GM23338 (cell line): ENCODE measurements around the gene C10orf71. TPM values are rescaled to one million over a fixed set of nuclear protein-coding genes. Genes with fewer than 3 reads are reported as not detected.

Source experiments
- ATAC-seq: fragments of 200-7000 bp; cut with Tn5 transposase; 3 replicates; pipeline ENCODE4 v1.9.1; 2020
- DNase-seq: peaks from one replicate; pipeline ENCODE4 v3.0.0-alpha.2; 2015; ENCODE audit warnings: low spot score
- H2AFZ ChIP-seq: fragments of 200-600 bp; sonication (generic); 2 replicates; pipeline ENCODE4 v1.8.0; 2016; ENCODE audit warnings: antibody characterized with exemption, mild to moderate bottlenecking, moderate library complexity
- H3F3A ChIP-seq: fragments of 200-600 bp; sonication (generic); replicated peaks from 2 replicates; pipeline ENCODE4 v1.8.0; 2017; ENCODE audit warnings: antibody characterized with exemption, mixed run types, low read depth
- H3K27ac ChIP-seq: fragments of 200-600 bp; sonication (generic); 2 replicates; pipeline ENCODE4 v1.6.1; 2016; ENCODE audit warnings: low read depth
- H3K27me3 ChIP-seq: fragments of 200-600 bp; sonication (generic); 2 replicates; pipeline ENCODE4 v1.8.0; 2016; ENCODE audit warnings: mild to moderate bottlenecking, mixed run types, moderate library complexity; ENCODE audit not compliant: insufficient read depth
- H3K36me3 ChIP-seq: fragments of 200-600 bp; sonication (generic); 2 replicates; pipeline ENCODE4 v1.8.0; 2016; ENCODE audit warnings: mild to moderate bottlenecking; ENCODE audit not compliant: insufficient read depth
- H3K4me1 ChIP-seq: fragments of 200-600 bp; sonication (generic); 2 replicates; pipeline ENCODE4 v1.8.0; 2016; ENCODE audit warnings: mild to moderate bottlenecking, moderate library complexity; ENCODE audit not compliant: insufficient read depth
- H3K4me2 ChIP-seq: fragments of 200-600 bp; sonication (generic); 2 replicates; pipeline ENCODE4 v1.7.1; 2017; ENCODE audit warnings: mixed run types
- H3K4me3 ChIP-seq: fragments of 200-600 bp; sonication (generic); 2 replicates; pipeline ENCODE4 v1.6.1; 2016; ENCODE audit warnings: mixed run types
- H3K79me2 ChIP-seq: fragments of 200-600 bp; sonication (generic); replicated peaks from 2 replicates; pipeline ENCODE4 v1.8.0; 2017; ENCODE audit warnings: mild to moderate bottlenecking; ENCODE audit not compliant: insufficient read depth
- H3K9me2 ChIP-seq: fragments of 200-600 bp; sonication (generic); 2 replicates; pipeline ENCODE4 v1.8.0; 2017; ENCODE audit not compliant: insufficient read depth
- H4K20me1 ChIP-seq: fragments of 200-600 bp; sonication (generic); replicated peaks from 2 replicates; pipeline ENCODE4 v1.8.0; 2017; ENCODE audit warnings: mild to moderate bottlenecking; ENCODE audit not compliant: insufficient read depth
- H3K27ac Mint-ChIP-seq: 2 replicates; pipeline ENCODE4 v1.8.0; 2020; ENCODE audit warnings: inconsistent platforms, mild to moderate bottlenecking, moderate library complexity, mixed read lengths
- H3K27me3 Mint-ChIP-seq: 3 replicates; pipeline ENCODE4 v1.8.0; 2022; ENCODE audit warnings: low read depth, mild to moderate bottlenecking, moderate library complexity, mixed read lengths, inconsistent platforms; ENCODE audit not compliant: insufficient read depth, poor library complexity
- H3K36me3 Mint-ChIP-seq: 3 replicates; pipeline ENCODE4 v1.8.0; 2021; ENCODE audit warnings: low read depth, mild to moderate bottlenecking, inconsistent platforms, moderate library complexity, mixed read lengths
- H3K4me1 Mint-ChIP-seq: 3 replicates; pipeline ENCODE4 v1.8.0; 2020; ENCODE audit warnings: mild to moderate bottlenecking, inconsistent platforms, mixed read lengths
- H3K4me3 Mint-ChIP-seq: 3 replicates; pipeline ENCODE4 v1.8.0; 2021; ENCODE audit warnings: moderate library complexity, mild to moderate bottlenecking, inconsistent platforms, mixed read lengths
- H3K9me3 Mint-ChIP-seq: 3 replicates; pipeline ENCODE4 v1.8.0; 2020; ENCODE audit warnings: moderate library complexity, mild to moderate bottlenecking, inconsistent platforms, mixed read lengths
- CTCF ChIP-seq, 2 experiments: fragments of 200-600 bp in 1 of 2; sonication (generic) in 1 of 2; conservative IDR thresholded peaks; 2 replicates each; pipeline versions ENCODE4 v1.5.1 to v1.6.1; 2016 to 2017; ENCODE audit warnings: antibody characterized with exemption in 2 of 2, low read depth in 2 of 2, mild to moderate bottlenecking in 2 of 2, moderate library complexity in 1 of 2
- ETS1 ChIP-seq: IDR thresholded peaks from 2 replicates; pipeline ENCODE4 v1.6.1; 2016; ENCODE audit warnings: antibody characterized with exemption
- EZH2 ChIP-seq: fragments of 200-600 bp; sonication (generic); IDR thresholded peaks from one replicate; pipeline ENCODE4 v1.8.0; 2017; ENCODE audit warnings: antibody characterized with exemption, mild to moderate bottlenecking, low read depth; ENCODE audit not compliant: unreplicated experiment
- EZH2phosphoT487 ChIP-seq: fragments of 200-600 bp; sonication (generic); IDR thresholded peaks from one replicate; pipeline ENCODE4 v1.8.1; 2018; ENCODE audit warnings: antibody characterized with exemption; ENCODE audit not compliant: unreplicated experiment
- JUNB ChIP-seq: IDR thresholded peaks from one replicate; pipeline ENCODE4 v1.6.1; 2016; ENCODE audit warnings: antibody characterized with exemption; ENCODE audit not compliant: unreplicated experiment
- NANOG ChIP-seq: IDR thresholded peaks from 2 replicates; pipeline ENCODE4 v1.6.1; 2016; ENCODE audit warnings: antibody characterized with exemption, borderline replicate concordance
- POLR2AphosphoS5 ChIP-seq: IDR thresholded peaks from 2 replicates; pipeline ENCODE4 v1.6.1; 2016; ENCODE audit warnings: antibody characterized with exemption, low read depth
- REST ChIP-seq: IDR thresholded peaks from one replicate; pipeline ENCODE4 v1.6.1; 2018; ENCODE audit warnings: antibody characterized with exemption; ENCODE audit not compliant: unreplicated experiment
- ZNF114 ChIP-seq: fragments of 250-450 bp; sonication (Bioruptor Pico); IDR thresholded peaks from 2 replicates; pipeline ENCODE4 v1.5.0; 2020; ENCODE audit warnings: mild to moderate bottlenecking, moderate library complexity
- ZNF331 ChIP-seq: fragments of 250-450 bp; sonication (Bioruptor Pico); IDR thresholded peaks from 2 replicates; pipeline ENCODE4 v1.5.0; 2020; ENCODE audit warnings: low read depth, mild to moderate bottlenecking, moderate library complexity
- ZNF462 ChIP-seq: fragments of 250-450 bp; sonication (Bioruptor Pico); IDR thresholded peaks from 2 replicates; pipeline ENCODE4 v1.5.0; 2020; ENCODE audit warnings: mild to moderate bottlenecking, moderate library complexity
- polyA plus RNA-seq: library from polyadenylated mRNA; unstranded; fragments of >200 nt; fragmentation: Nextera tagmentation; extraction: Ambion mirVana; gene quantifications from 2 replicates; pipeline ENCODE4 v1.2.1, GENCODE V29; 2016
- total RNA-seq: library from RNA; depleted of rRNA; stranded (reverse); fragments of >200 nt; shearing (Covaris generic); gene quantifications from 2 replicates; pipeline ENCODE4 v1.2.3, GENCODE V29; 2014

C10orf71 gene
- total and polyA plus RNA-seq, 2 experiments from 2014 or later, result not detected

- H3K79me2 ChIP-seq, result no peaks in the 10 kb centered on the region
- no peaks in the 10 kb centered on the region for H3K4me1 ChIP-seq
- no peaks in the 10 kb centered on the region for H4K20me1 ChIP-seq
- no peak overlapping the region for H3K4me3 ChIP-seq
- H3K27me3 ChIP-seq, result no peaks in the 10 kb centered on the region
- ATAC-seq, result no peak
- H3K9me2 ChIP-seq, result no peaks in the 10 kb centered on the region
- DNase-seq, result no peak
- H3K27ac ChIP-seq, result no peak overlapping the region
- no peaks in the 10 kb centered on the region for H3K36me3 ChIP-seq
- Mint-ChIP-seq H3K27me3 (no peaks in the 10 kb centered on the region), H3K36me3 (no peaks in the 10 kb centered on the region), H3K4me3 (no peak overlapping the region), H3K27ac (no peak overlapping the region), H3K9me3 (peaks cover under 1% of the 10 kb centered on the region; the same call in 1 of the 3 replicates), H3K4me1 (no peaks in the 10 kb centered on the region)
- TF ChIP-seq ZNF462 (CRISPR knock-in tag), result no peak
- no peak for TF ChIP-seq ZNF331
- no peak for TF ChIP-seq EZH2
- TF ChIP-seq ETS1, result no peak
- TF ChIP-seq POLR2AphosphoS5, result no peak
- no peak for TF ChIP-seq EZH2phosphoT487
- no peak for TF ChIP-seq CTCF (conservative IDR thresholded peaks at IDR 0.05; ENCODE audit: low read depth in 2 of 2)
- TF ChIP-seq NANOG, result no peak
- TF ChIP-seq ZNF114 (CRISPR knock-in tag), result no peak
- no peak for TF ChIP-seq JUNB
- no peak for TF ChIP-seq REST
- no peak overlapping the region for H2AFZ ChIP-seq
- no peaks in the 10 kb centered on the region for H3F3A ChIP-seq
- no peak overlapping the region for H3K4me2 ChIP-seq
Measured at GRCh38 chr10:49273082-49273465, 25.9 kb upstream of the C10orf71 start.
